Duodenal mucosa (tissue), 2 donors: ENCODE data around the gene NBAS.
"Not testable (repeated sequence)": the region's sequence is repeated elsewhere in the genome, so short reads cannot be mapped to it uniquely, and the experiment has no call there.

Experiments used
- H3K27ac ChIP-seq: one replicate; pipeline ENCODE4 v1.7.0; 2013; ENCODE audit warnings: low read depth, low read length
- H3K27me3 ChIP-seq, 2 donors: one replicate each; pipeline ENCODE4 v1.7.0; 2013; ENCODE audit warnings: low read length in 2 of 2, control low read depth in 1 of 2; ENCODE audit not compliant: insufficient read depth in 2 of 2, control insufficient read depth in 1 of 2
- H3K36me3 ChIP-seq, 2 donors: one replicate each; pipeline ENCODE4 v1.7.0; 2013; ENCODE audit warnings: low read length in 2 of 2, control low read depth in 1 of 2; ENCODE audit not compliant: insufficient read depth in 2 of 2, control insufficient read depth in 1 of 2
- H3K4me1 ChIP-seq, 2 donors: one replicate each; pipeline ENCODE4 v1.7.0; 2013; ENCODE audit warnings: low read length in 2 of 2, control low read depth in 1 of 2; ENCODE audit not compliant: insufficient read depth in 2 of 2, control insufficient read depth in 1 of 2
- H3K4me3 ChIP-seq, 2 donors: one replicate each; pipeline ENCODE4 v1.7.0; 2013; ENCODE audit warnings: low read length in 2 of 2, low read depth in 1 of 2
- H3K9ac ChIP-seq, 2 donors: one replicate each; pipeline ENCODE4 v1.7.0; 2013; ENCODE audit warnings: low read length in 2 of 2, low read depth in 1 of 2
- H3K9me3 ChIP-seq, 2 donors: one replicate each; pipeline ENCODE4 v1.7.0; 2013; ENCODE audit warnings: low read length in 2 of 2, control low read depth in 1 of 2; ENCODE audit not compliant: control insufficient read depth in 1 of 2

NBAS gene

GRCh38 chr2:15265889-15266288 lies 295.2 kb downstream of the NBAS start:
- Histone ChIP-seq H3K36me3 (peaks cover 0 to 4% of the 10 kb centered on the region in 2 donors), H3K9ac (no peak overlapping the region), H3K27me3 (no peaks in the 10 kb centered on the region), H3K27ac (no peak overlapping the region), H3K9me3 (no peaks in the 10 kb centered on the region), H3K4me1 (no peaks in the 10 kb centered on the region), H3K4me3 (no peak overlapping the region)

- Histone ChIP-seq H3K4me1 (no peaks in the 10 kb centered on the region), H3K9me3 (peaks cover 0 to 6% of the 10 kb centered on the region in 2 donors), H3K9ac (no peak overlapping the region), H3K36me3 (peaks cover 0 to 9% of the 10 kb centered on the region in 2 donors), H3K27ac (no peak overlapping the region), H3K4me3 (no peak overlapping the region), H3K27me3 (no peaks in the 10 kb centered on the region)
Observed at GRCh38 chr2:15263976-15264685, 297.0 kb downstream of the NBAS start.

GRCh38 chr2:15262792-15263191 lies 298.3 kb downstream of the NBAS start:
- Histone ChIP-seq H3K4me1 (no peaks in the 10 kb centered on the region), H3K27ac (no peak overlapping the region), H3K9ac (no peak overlapping the region), H3K9me3 (peaks cover 0 to 12% of the 10 kb centered on the region in 2 donors), H3K27me3 (no peaks in the 10 kb centered on the region), H3K4me3 (no peak overlapping the region), H3K36me3 (peaks cover 0 to 9% of the 10 kb centered on the region in 2 donors)

DNA sequence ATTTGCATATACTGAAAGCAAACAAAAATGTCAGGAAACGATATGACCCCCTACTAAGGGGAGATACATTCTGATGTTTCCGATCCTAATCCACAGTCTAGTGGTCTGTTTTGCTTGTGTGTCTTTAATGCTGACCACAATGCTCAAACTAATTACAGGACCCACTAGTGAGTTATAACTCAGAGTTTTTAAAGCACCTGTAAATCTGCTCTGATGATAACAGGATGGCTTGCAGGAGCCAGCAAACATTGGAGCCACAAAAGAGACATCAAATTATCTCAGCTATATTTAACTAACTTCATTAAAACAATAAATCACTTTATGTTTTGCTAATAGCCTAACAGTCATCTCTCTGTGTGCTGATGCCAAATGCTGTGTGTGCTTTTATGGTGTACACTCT lies 300.3 kb downstream of the NBAS start:
- Histone ChIP-seq H3K9me3 (peaks cover 0 to 12% of the 10 kb centered on the region in 2 donors), H3K27me3 (no peaks in the 10 kb centered on the region), H3K9ac (no peak overlapping the region), H3K27ac (no peak overlapping the region), H3K36me3 (peaks cover 0 to 9% of the 10 kb centered on the region in 2 donors), H3K4me1 (no peaks in the 10 kb centered on the region), H3K4me3 (no peak overlapping the region)

DNA sequence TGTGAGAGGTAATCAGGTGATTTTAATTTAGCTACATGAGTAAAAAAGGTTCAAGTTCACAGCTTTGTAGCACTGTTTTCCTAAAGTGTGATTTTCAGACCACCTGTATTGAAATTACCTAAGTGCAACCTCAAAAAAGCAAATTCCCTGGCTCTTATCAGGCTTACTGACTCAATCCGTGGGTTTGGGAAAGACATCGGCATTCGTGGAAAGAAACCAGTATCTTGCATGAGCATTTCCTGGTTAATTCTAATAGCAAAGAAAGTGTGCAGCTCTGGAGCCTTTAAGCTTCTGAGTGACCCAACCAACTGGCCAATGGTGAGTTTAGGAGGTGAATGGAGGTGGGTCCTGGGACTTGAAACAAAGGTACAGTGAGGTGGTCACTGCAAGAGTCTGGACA lies 300.9 kb downstream of the NBAS start:
- Histone ChIP-seq H3K9ac (no peak overlapping the region), H3K27me3 (no peaks in the 10 kb centered on the region), H3K36me3 (peaks cover 0 to 9% of the 10 kb centered on the region in 2 donors), H3K9me3 (peaks cover 0 to 12% of the 10 kb centered on the region in 2 donors), H3K27ac (no peak overlapping the region), H3K4me1 (no peaks in the 10 kb centered on the region), H3K4me3 (no peak overlapping the region)

- Histone ChIP-seq H3K9me3 (peaks cover 0 to 12% of the 10 kb centered on the region in 2 donors), H3K4me3 (no peak overlapping the region), H3K4me1 (no peaks in the 10 kb centered on the region), H3K27me3 (no peaks in the 10 kb centered on the region), H3K36me3 (peaks cover 0 to 9% of the 10 kb centered on the region in 2 donors), H3K27ac (no peak overlapping the region), H3K9ac (no peak overlapping the region)
Observed at GRCh38 chr2:15259356-15259756, 301.8 kb downstream of the NBAS start.

GRCh38 chr2:15258385-15258784 lies 302.7 kb downstream of the NBAS start:
- not testable (repeated sequence) for H3K9ac ChIP-seq, H3K27me3 ChIP-seq, H3K4me1 ChIP-seq, H3K27ac ChIP-seq, H3K36me3 ChIP-seq, H3K4me3 ChIP-seq
- peaks cover 0 to 12% of the 10 kb centered on the region in 2 donors for H3K9me3 ChIP-seq

- Histone ChIP-seq H3K27me3 (no peaks in the 10 kb centered on the region), H3K9ac (no peak overlapping the region), H3K27ac (no peak overlapping the region), H3K4me3 (no peak overlapping the region), H3K9me3 (peaks cover 0 to 7% of the 10 kb centered on the region in 2 donors), H3K4me1 (no peaks in the 10 kb centered on the region), H3K36me3 (peaks cover 0 to 5% of the 10 kb centered on the region in 2 donors)
Observed at GRCh38 chr2:15253835-15254286, 307.3 kb downstream of the NBAS start.

GRCh38 chr2:15253247-15253646 lies 307.9 kb downstream of the NBAS start:
- Histone ChIP-seq H3K4me3 (no peak overlapping the region), H3K27me3 (no peaks in the 10 kb centered on the region), H3K36me3 (peaks cover 0 to 5% of the 10 kb centered on the region in 2 donors), H3K4me1 (no peaks in the 10 kb centered on the region), H3K9ac (no peak overlapping the region), H3K9me3 (peaks cover 0 to 5% of the 10 kb centered on the region in 2 donors), H3K27ac (no peak overlapping the region)

DNA sequence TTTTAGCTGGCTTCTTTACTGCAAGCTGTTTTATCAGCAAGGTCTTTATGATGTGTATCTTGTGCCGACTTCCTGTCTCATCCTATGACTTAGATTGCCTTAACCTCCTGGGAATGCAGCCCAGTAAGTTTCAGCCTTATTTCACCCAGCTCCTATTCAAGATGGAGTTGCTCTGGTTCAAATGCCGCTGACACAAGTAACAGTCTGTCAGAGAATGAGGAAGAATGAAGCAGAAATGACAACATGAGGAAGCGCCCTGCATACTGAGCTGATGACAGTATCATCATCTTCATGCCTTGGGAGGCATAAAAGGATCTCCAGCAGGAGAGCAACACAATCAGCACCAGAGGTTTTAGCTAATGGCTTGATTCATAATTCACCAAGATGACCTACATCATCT lies 309.4 kb downstream of the NBAS start:
- Histone ChIP-seq H3K27ac (no peak overlapping the region), H3K9me3 (peaks cover 0 to 2% of the 10 kb centered on the region in 2 donors)

More for the DNA sequence above, 309.4 kb downstream of the NBAS start:
- H3K27me3 ChIP-seq = no peaks in the 10 kb centered on the region
- peaks cover 0 to 5% of the 10 kb centered on the region in 2 donors for H3K36me3 ChIP-seq
- H3K4me1 ChIP-seq = no peaks in the 10 kb centered on the region
- H3K9ac ChIP-seq = no peak overlapping the region
- H3K4me3 ChIP-seq = no peak overlapping the region
